GM12875 (cell line): ENCODE measurements around the gene YAP1.

ENCODE experiments used
- H3K4me3 ChIP-seq: one replicate; pipeline ENCODE4 v1.5.1; 2011; ENCODE audit warnings: low read depth, low read length, control low read depth
- TF ChIP-seq, protein P1 (sequence below): IDR thresholded peaks from 2 replicates; pipeline ENCODE4 v1.5.1; 2011; ENCODE audit warnings: low read depth, mild to moderate bottlenecking, control low read depth, inconsistent platforms, low read length, moderate library complexity, borderline replicate concordance; ENCODE audit not compliant: insufficient read depth

YAP1 gene

GRCh38 chr11:102226702-102227490 lies 116.6 kb downstream of the YAP1 start:
- TF ChIP-seq, protein P1, sequence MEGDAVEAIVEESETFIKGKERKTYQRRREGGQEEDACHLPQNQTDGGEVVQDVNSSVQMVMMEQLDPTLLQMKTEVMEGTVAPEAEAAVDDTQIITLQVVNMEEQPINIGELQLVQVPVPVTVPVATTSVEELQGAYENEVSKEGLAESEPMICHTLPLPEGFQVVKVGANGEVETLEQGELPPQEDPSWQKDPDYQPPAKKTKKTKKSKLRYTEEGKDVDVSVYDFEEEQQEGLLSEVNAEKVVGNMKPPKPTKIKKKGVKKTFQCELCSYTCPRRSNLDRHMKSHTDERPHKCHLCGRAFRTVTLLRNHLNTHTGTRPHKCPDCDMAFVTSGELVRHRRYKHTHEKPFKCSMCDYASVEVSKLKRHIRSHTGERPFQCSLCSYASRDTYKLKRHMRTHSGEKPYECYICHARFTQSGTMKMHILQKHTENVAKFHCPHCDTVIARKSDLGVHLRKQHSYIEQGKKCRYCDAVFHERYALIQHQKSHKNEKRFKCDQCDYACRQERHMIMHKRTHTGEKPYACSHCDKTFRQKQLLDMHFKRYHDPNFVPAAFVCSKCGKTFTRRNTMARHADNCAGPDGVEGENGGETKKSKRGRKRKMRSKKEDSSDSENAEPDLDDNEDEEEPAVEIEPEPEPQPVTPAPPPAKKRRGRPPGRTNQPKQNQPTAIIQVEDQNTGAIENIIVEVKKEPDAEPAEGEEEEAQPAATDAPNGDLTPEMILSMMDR, result no peak
- no peak overlapping the region for H3K4me3 ChIP-seq

DNA sequence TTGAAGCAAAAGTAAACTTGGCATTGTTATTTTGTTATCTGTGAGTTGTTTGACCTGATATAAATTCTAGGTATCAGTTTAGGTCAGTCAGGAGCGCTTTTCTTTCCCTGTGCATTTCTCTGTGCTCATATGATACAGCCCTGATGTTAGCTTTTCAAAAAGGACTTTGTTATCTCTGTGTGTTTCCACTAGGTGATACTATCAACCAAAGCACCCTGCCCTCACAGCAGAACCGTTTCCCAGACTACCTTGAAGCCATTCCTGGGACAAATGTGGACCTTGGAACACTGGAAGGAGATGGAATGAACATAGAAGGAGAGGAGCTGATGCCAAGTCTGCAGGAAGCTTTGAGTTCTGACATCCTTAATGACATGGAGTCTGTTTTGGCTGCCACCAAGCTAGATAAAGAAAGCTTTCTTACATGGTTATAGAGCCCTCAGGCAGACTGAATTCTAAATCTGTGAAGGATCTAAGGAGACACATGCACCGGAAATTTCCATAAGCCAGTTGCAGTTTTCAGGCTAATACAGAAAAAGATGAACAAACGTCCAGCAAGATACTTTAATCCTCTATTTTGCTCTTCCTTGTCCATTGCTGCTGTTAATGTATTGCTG lies 119.4 kb downstream of the YAP1 start:
- TF ChIP-seq, protein P1, result no peak
- no peak overlapping the region for H3K4me3 ChIP-seq

DNA sequence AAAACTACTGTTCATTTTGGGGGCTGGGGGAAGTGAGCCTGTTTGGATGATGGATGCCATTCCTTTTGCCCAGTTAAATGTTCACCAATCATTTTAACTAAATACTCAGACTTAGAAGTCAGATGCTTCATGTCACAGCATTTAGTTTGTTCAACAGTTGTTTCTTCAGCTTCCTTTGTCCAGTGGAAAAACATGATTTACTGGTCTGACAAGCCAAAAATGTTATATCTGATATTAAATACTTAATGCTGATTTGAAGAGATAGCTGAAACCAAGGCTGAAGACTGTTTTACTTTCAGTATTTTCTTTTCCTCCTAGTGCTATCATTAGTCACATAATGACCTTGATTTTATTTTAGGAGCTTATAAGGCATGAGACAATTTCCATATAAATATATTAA lies 119.9 kb downstream of the YAP1 start:
- no peak overlapping the region for H3K4me3 ChIP-seq
- TF ChIP-seq, protein P1, result no peak

DNA sequence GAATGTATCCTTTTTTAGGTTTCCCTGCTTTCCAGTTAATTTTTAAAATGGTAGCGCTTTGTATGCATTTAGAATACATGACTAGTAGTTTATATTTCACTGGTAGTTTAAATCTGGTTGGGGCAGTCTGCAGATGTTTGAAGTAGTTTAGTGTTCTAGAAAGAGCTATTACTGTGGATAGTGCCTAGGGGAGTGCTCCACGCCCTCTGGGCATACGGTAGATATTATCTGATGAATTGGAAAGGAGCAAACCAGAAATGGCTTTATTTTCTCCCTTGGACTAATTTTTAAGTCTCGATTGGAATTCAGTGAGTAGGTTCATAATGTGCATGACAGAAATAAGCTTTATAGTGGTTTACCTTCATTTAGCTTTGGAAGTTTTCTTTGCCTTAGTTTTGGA lies 120.7 kb downstream of the YAP1 start:
- no peak overlapping the region for H3K4me3 ChIP-seq
- TF ChIP-seq, protein P1, result no peak

DNA sequence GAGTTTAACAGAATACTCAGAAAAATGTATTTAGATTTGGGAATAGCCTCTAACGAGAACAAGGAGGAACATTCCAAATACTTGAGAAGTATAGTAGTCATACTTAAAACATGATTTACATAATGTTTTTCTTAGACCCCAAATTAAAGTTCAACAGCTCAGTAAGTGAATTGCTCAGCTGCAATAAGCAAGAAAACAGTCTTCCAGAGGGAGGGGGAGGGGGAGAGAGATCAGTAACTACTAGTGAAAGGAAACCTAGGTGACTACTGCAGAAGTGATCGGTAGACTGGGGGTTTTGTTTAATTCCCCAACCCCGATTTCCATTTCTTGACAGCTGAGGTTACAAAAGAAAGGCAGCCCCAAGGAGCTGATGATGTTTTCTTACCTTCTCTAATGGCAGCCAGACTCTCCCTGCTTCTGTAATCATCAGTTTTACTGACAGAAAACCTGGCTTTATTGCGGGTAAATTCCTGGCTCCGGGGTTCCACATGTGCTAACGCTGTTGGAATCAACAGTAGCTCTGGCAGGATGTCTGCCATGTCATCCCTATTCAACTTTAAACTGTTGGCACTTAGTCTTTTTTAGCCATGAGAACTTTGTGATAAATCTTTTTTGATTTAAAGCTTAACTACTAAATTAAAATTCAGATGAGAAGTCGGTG lies 124.7 kb downstream of the YAP1 start:
- no peak overlapping the region for H3K4me3 ChIP-seq
- TF ChIP-seq, protein P1, result no peak

GRCh38 chr11:102237096-102237735 lies 127.0 kb downstream of the YAP1 start:
- H3K4me3 ChIP-seq, result no peak overlapping the region
- TF ChIP-seq, protein P1, result no peak
